Fibroblast of pulmonary artery (primary cell): ENCODE data around the gene CFAP73.

Experiments used
- DNase-seq: peaks from one replicate; pipeline ENCODE4 v3.0.0-alpha.2; 2010; ENCODE audit warnings: low read depth
- H3K4me3 ChIP-seq: replicated peaks from 2 replicates; pipeline ENCODE4 v1.5.1; 2011; ENCODE audit warnings: low read depth, mild to moderate bottlenecking, control low read depth, low read length, moderate library complexity
- CTCF ChIP-seq: IDR thresholded peaks from 2 replicates; pipeline ENCODE4 v1.5.1; 2011; ENCODE audit warnings: mild to moderate bottlenecking, control low read depth, low read length, inconsistent platforms; ENCODE audit errors: missing control alignments

CFAP73 gene

DNA sequence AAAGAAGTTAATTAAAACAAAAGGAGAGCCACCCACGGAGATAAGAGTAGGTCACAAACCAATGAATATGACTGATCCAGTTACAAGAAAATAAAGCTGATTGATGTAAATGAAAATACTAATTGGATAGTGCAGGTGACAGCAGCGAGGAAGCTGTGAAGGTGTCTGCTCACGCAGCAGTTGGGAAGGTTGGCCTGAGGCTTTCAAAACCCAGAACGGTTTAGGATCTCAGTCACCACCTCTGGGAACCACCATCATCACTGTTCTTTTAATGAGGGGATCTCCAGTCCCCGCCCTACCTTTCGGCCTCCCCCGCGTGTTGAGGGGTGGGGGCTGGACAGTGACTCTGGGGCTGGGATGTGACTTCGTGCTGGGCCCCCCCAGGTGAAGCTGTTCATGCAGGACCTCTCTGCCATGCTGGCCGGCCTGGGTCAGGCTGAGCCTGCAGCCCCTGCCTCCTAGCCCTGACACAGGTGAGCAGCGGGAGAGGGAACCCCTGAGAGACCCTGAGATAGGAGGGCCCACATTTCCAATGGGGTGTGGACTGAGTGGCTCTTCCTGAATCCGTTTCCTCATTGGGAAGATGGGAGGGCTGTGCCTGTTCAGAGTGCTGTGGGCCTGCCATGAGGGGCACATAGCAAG is 7.8 kb downstream of the CFAP73 start:
- no peak for TF ChIP-seq CTCF
- DNase-seq, result no peak
- no peak overlapping the region for H3K4me3 ChIP-seq

- DNase-seq, result no peak
- TF ChIP-seq CTCF, result no peak
- no peak overlapping the region for H3K4me3 ChIP-seq
These were observed 9.1 kb downstream of the CFAP73 start for GRCh38 chr12:113158439-113159203.

- H3K4me3 ChIP-seq, result no peak overlapping the region
- no peak for DNase-seq
- TF ChIP-seq CTCF, result no peak
These were observed 10.4 kb downstream of the CFAP73 start for GRCh38 chr12:113159937-113160336.

GRCh38 chr12:113161415-113162016 is 12.0 kb downstream of the CFAP73 start:
- no peak for DNase-seq
- no peak for TF ChIP-seq CTCF

GRCh38 chr12:113162102-113163029 is 12.8 kb downstream of the CFAP73 start:
- DNase-seq, result peak; percentile 46
- no peak overlapping the region for H3K4me3 ChIP-seq
- TF ChIP-seq CTCF, result no peak

More at GRCh38 chr12:113161415-113162016, 12.0 kb downstream of the CFAP73 start:
- H3K4me3 ChIP-seq, result no peak overlapping the region

- no peak for TF ChIP-seq CTCF
- no peak for DNase-seq
These were observed 13.5 kb downstream of the CFAP73 start for GRCh38 chr12:113163030-113163360.

More at GRCh38 chr12:113163030-113163360, 13.5 kb downstream of the CFAP73 start:
- H3K4me3 ChIP-seq, result no peak overlapping the region
